GM12875 (cell line): ENCODE measurements around the gene TUBGCP2.

Experiments used
- H3K4me3 ChIP-seq: one replicate; pipeline ENCODE4 v1.5.1; 2011; ENCODE audit warnings: low read depth, low read length, control low read depth
- CTCF ChIP-seq: IDR thresholded peaks from 2 replicates; pipeline ENCODE4 v1.5.1; 2011; ENCODE audit warnings: low read depth, mild to moderate bottlenecking, control low read depth, inconsistent platforms, low read length, moderate library complexity, borderline replicate concordance; ENCODE audit not compliant: insufficient read depth

TUBGCP2 gene

GRCh38 chr10:133341983-133342382 is 33.3 kb upstream of the TUBGCP2 start:
- H3K4me3 ChIP-seq = no peak overlapping the region
- no peak for TF ChIP-seq CTCF

- no peak overlapping the region for H3K4me3 ChIP-seq
- TF ChIP-seq CTCF = no peak
Measured at GRCh38 chr10:133339708-133340380, 31.2 kb upstream of the TUBGCP2 start.

GRCh38 chr10:133338080-133339071 is 29.7 kb upstream of the TUBGCP2 start:
- H3K4me3 ChIP-seq = no peak overlapping the region
- TF ChIP-seq CTCF = no peak

GRCh38 chr10:133337370-133337725 is 28.7 kb upstream of the TUBGCP2 start:
- TF ChIP-seq CTCF = no peak
- H3K4me3 ChIP-seq = no peak overlapping the region

GRCh38 chr10:133336577-133337369 is 28.1 kb upstream of the TUBGCP2 start, which contains the start of gene CALY:
Gene CALY (minus strand): TSS chr10:133336896. CDS start chr10:133328989, 7,907 bp downstream.
- H3K4me3 ChIP-seq = no peak within 1 kb of the TSS
- TF ChIP-seq CTCF = no peak

GRCh38 chr10:133336118-133336576 is 27.5 kb upstream of the TUBGCP2 start:
- no peak for TF ChIP-seq CTCF
- no peak overlapping the region for H3K4me3 ChIP-seq
